Ovary (tissue), 3 donors: ENCODE measurements around the gene HLCS.

ENCODE experiments used
- CTCF ChIP-seq, 3 donors: fragments of 450-650 bp in 2 of 3; fragments of 200-600 bp in 1 of 3; IDR thresholded peaks; one replicate each; pipeline versions ENCODE4 v1.5.1 to v1.8.0; 2016 to 2022; ENCODE audit warnings: antibody characterized with exemption in 3 of 3, mild to moderate bottlenecking in 1 of 3
- EP300 ChIP-seq: sonication (generic); formaldehyde crosslinking; IDR thresholded peaks from one replicate; pipeline ENCODE4 v1.6.1; 2017; ENCODE audit warnings: antibody characterized with exemption
- POLR2A ChIP-seq: fragments of 450-650 bp; IDR thresholded peaks from one replicate; pipeline ENCODE4 v1.6.1; 2017; ENCODE audit warnings: antibody characterized with exemption, mild to moderate bottlenecking, moderate library complexity
- donor health status: DM: no; HTN: no; CAD: no.

GRCh38 chr21:36784947-36785346 is 181.5 kb downstream of the HLCS start:
- TF ChIP-seq CTCF (IDR thresholded peaks at IDR 0.05), result no peak
- no peak for TF ChIP-seq EP300
- TF ChIP-seq POLR2A, result no peak
